SHP77 (cell line): ENCODE data around the gene PLD3.
A peak's percentile ranks its signal among the peaks of the same experiment; 100 is the strongest.
"Not testable (repeated sequence)": the region's sequence is repeated elsewhere in the genome, so short reads cannot be mapped to it uniquely, and the experiment has no call there.

Source experiments
- DNase-seq, 2 experiments: peaks; one replicate each; lab custom pipeline; 2025; lab: John Stamatoyannopoulos, UW

PLD3 gene

GRCh38 chr19:40389404-40390083, 41.0 kb downstream of the PLD3 start:
- no peak for DNase-seq

GRCh38 chr19:40390084-40390742, 41.7 kb downstream of the PLD3 start, which contains the start of gene HIPK4:
Gene HIPK4 (minus strand): TSS chr19:40390181. CDS start chr19:40389902, 279 bp downstream.
- DNase-seq = no peak

- DNase-seq = no peak
Measured at GRCh38 chr19:40392123-40392522, 43.6 kb downstream of the PLD3 start.

- peak in 1 of 2 experiments; percentile 44 for DNase-seq
Measured at GRCh38 chr19:40392894-40393517, 44.5 kb downstream of the PLD3 start.

- DNase-seq = no peak
Measured at GRCh38 chr19:40393894-40394815, 45.7 kb downstream of the PLD3 start.

GRCh38 chr19:40394816-40395210, 46.3 kb downstream of the PLD3 start:
- no peak for DNase-seq

GRCh38 chr19:40395956-40396355, 47.5 kb downstream of the PLD3 start:
- no peak for DNase-seq

GRCh38 chr19:40396886-40397567, 48.5 kb downstream of the PLD3 start:
- DNase-seq = no peak

GRCh38 chr19:40397568-40397906, 49.0 kb downstream of the PLD3 start:
- DNase-seq = no peak

GRCh38 chr19:40398417-40399131, 50.1 kb downstream of the PLD3 start:
- no peak for DNase-seq

- DNase-seq = no peak
Measured at GRCh38 chr19:40400559-40400958, 52.1 kb downstream of the PLD3 start.

GRCh38 chr19:40403262-40403984, 54.9 kb downstream of the PLD3 start:
- peak; percentile 89 to 91 for DNase-seq

GRCh38 chr19:40407714-40408597, 59.5 kb downstream of the PLD3 start:
- DNase-seq = no peak

- DNase-seq = not testable (repeated sequence)
Measured at GRCh38 chr19:40408598-40408925, 60.1 kb downstream of the PLD3 start.

- DNase-seq = no peak
Measured at GRCh38 chr19:40410030-40410389, 61.5 kb downstream of the PLD3 start.

- no peak for DNase-seq
Measured at GRCh38 chr19:40411125-40411842, 62.8 kb downstream of the PLD3 start.

GRCh38 chr19:40411958-40412499, 63.5 kb downstream of the PLD3 start:
- DNase-seq = no peak

- DNase-seq = no peak
Measured at GRCh38 chr19:40412866-40413265, 64.4 kb downstream of the PLD3 start.
